ENCODE data around the gene RNASEH2B. TPM values are rescaled to one million over a fixed set of nuclear protein-coding genes. Genes with fewer than 3 reads are reported as not detected.
A peak's percentile ranks its signal among the peaks of the same experiment; 100 is the strongest.

The RNASEH2B gene
- total RNA-seq, 1 donor, result 139 TPM

GRCh38 chr13:50892210-50892944 lies 17.2 kb upstream of the RNASEH2B start:
- Histone ChIP-seq H3K4me1 (ENCODE audit: insufficient read depth, low read length) (peaks cover 46% of the 10 kb centered on the region), H3K27me3 (ENCODE audit: insufficient read depth, low read length) (no peaks in the 10 kb centered on the region), H3K4me3 (ENCODE audit: low read length) (peak overlapping the region; percentile 5), H3K9me3 (ENCODE audit: low read depth, low read length) (no peaks in the 10 kb centered on the region)

- Histone ChIP-seq H3K4me3 (ENCODE audit: low read length) (no peak overlapping the region), H3K9me3 (ENCODE audit: low read depth, low read length) (no peaks in the 10 kb centered on the region), H3K27me3 (ENCODE audit: insufficient read depth, low read length) (no peaks in the 10 kb centered on the region), H3K4me1 (ENCODE audit: insufficient read depth, low read length) (peaks cover 47% of the 10 kb centered on the region)
These were observed 16.3 kb upstream of the RNASEH2B start for GRCh38 chr13:50893211-50893852.

- H3K4me1 ChIP-seq (ENCODE audit: insufficient read depth, low read length), result peaks cover 47% of the 10 kb centered on the region
- H3K4me3 ChIP-seq (ENCODE audit: low read length), result no peak overlapping the region
- H3K9me3 ChIP-seq (ENCODE audit: low read depth, low read length), result no peaks in the 10 kb centered on the region
- H3K27me3 ChIP-seq (ENCODE audit: insufficient read depth, low read length), result no peaks in the 10 kb centered on the region
These were observed 15.6 kb upstream of the RNASEH2B start for GRCh38 chr13:50894012-50894411.

GRCh38 chr13:50894504-50894903 lies 15.1 kb upstream of the RNASEH2B start:
- Histone ChIP-seq H3K4me3 (ENCODE audit: low read length) (no peak overlapping the region), H3K27me3 (ENCODE audit: insufficient read depth, low read length) (no peaks in the 10 kb centered on the region), H3K9me3 (ENCODE audit: low read depth, low read length) (no peaks in the 10 kb centered on the region), H3K4me1 (ENCODE audit: insufficient read depth, low read length) (peaks cover 47% of the 10 kb centered on the region)

- H3K9me3 ChIP-seq (ENCODE audit: low read depth, low read length), result no peaks in the 10 kb centered on the region
- H3K4me1 ChIP-seq (ENCODE audit: insufficient read depth, low read length), result peaks cover 15% of the 10 kb centered on the region
- H3K4me3 ChIP-seq (ENCODE audit: low read length), result no peak overlapping the region
- no peaks in the 10 kb centered on the region for H3K27me3 ChIP-seq (ENCODE audit: insufficient read depth, low read length)
These were observed 11.3 kb upstream of the RNASEH2B start for GRCh38 chr13:50898338-50898737.

GRCh38 chr13:50901701-50902100 lies 7.9 kb upstream of the RNASEH2B start:
- H3K4me1 ChIP-seq (ENCODE audit: insufficient read depth, low read length), result peaks cover 3% of the 10 kb centered on the region
- no peaks in the 10 kb centered on the region for H3K27me3 ChIP-seq (ENCODE audit: insufficient read depth, low read length)
- H3K4me3 ChIP-seq (ENCODE audit: low read length), result no peak overlapping the region
- no peaks in the 10 kb centered on the region for H3K9me3 ChIP-seq (ENCODE audit: low read depth, low read length)

GRCh38 chr13:50905256-50905655 lies 4.3 kb upstream of the RNASEH2B start:
- no peaks in the 10 kb centered on the region for H3K9me3 ChIP-seq (ENCODE audit: low read depth, low read length)
- no peak overlapping the region for H3K4me3 ChIP-seq (ENCODE audit: low read length)
- H3K27me3 ChIP-seq (ENCODE audit: insufficient read depth, low read length), result no peaks in the 10 kb centered on the region
- H3K4me1 ChIP-seq (ENCODE audit: insufficient read depth, low read length), result peaks cover 12% of the 10 kb centered on the region

- H3K4me1 ChIP-seq (ENCODE audit: insufficient read depth, low read length), result peaks cover 33% of the 10 kb centered on the region
- no peak overlapping the region for H3K4me3 ChIP-seq (ENCODE audit: low read length)
- H3K9me3 ChIP-seq (ENCODE audit: low read depth, low read length), result no peaks in the 10 kb centered on the region
- H3K27me3 ChIP-seq (ENCODE audit: insufficient read depth, low read length), result no peaks in the 10 kb centered on the region
These were observed 1.8 kb upstream of the RNASEH2B start for GRCh38 chr13:50907781-50908180.

GRCh38 chr13:50908371-50908770 lies 1.2 kb upstream of the RNASEH2B start:
- H3K9me3 ChIP-seq (ENCODE audit: low read depth, low read length), result no peaks in the 10 kb centered on the region
- peaks cover 33% of the 10 kb centered on the region for H3K4me1 ChIP-seq (ENCODE audit: insufficient read depth, low read length)
- no peak overlapping the region for H3K4me3 ChIP-seq (ENCODE audit: low read length)
- no peaks in the 10 kb centered on the region for H3K27me3 ChIP-seq (ENCODE audit: insufficient read depth, low read length)

- Histone ChIP-seq H3K4me3 (ENCODE audit: low read length) (peak overlapping the region; percentile 88), H3K9me3 (ENCODE audit: low read depth, low read length) (no peaks in the 10 kb centered on the region), H3K4me1 (ENCODE audit: insufficient read depth, low read length) (peaks cover 47% of the 10 kb centered on the region), H3K27me3 (ENCODE audit: insufficient read depth, low read length) (no peaks in the 10 kb centered on the region)
These were observed 854 bp downstream of the RNASEH2B start for GRCh38 chr13:50910485-50910805.

- H3K9me3 ChIP-seq (ENCODE audit: low read depth, low read length), result no peaks in the 10 kb centered on the region
- H3K27me3 ChIP-seq (ENCODE audit: insufficient read depth, low read length), result no peaks in the 10 kb centered on the region
- peaks cover 52% of the 10 kb centered on the region for H3K4me1 ChIP-seq (ENCODE audit: insufficient read depth, low read length)
- H3K4me3 ChIP-seq (ENCODE audit: low read length), result peak overlapping the region; percentile 88
These were observed 1.6 kb downstream of the RNASEH2B start for GRCh38 chr13:50911081-50911631.

- H3K9me3 ChIP-seq (ENCODE audit: low read depth, low read length), result no peaks in the 10 kb centered on the region
- H3K4me1 ChIP-seq (ENCODE audit: insufficient read depth, low read length), result peaks cover 62% of the 10 kb centered on the region
- no peak overlapping the region for H3K4me3 ChIP-seq (ENCODE audit: low read length)
These were observed 2.6 kb downstream of the RNASEH2B start for GRCh38 chr13:50911937-50912795.

GRCh38 chr13:50912851-50913250 lies 3.3 kb downstream of the RNASEH2B start:
- Histone ChIP-seq H3K4me3 (ENCODE audit: low read length) (no peak overlapping the region), H3K27me3 (ENCODE audit: insufficient read depth, low read length) (no peaks in the 10 kb centered on the region), H3K4me1 (ENCODE audit: insufficient read depth, low read length) (peaks cover 69% of the 10 kb centered on the region), H3K9me3 (ENCODE audit: low read depth, low read length) (no peaks in the 10 kb centered on the region)

More at GRCh38 chr13:50911937-50912795, 2.6 kb downstream of the RNASEH2B start:
- no peaks in the 10 kb centered on the region for H3K27me3 ChIP-seq (ENCODE audit: insufficient read depth, low read length)

- Histone ChIP-seq H3K27me3 (ENCODE audit: insufficient read depth, low read length) (no peaks in the 10 kb centered on the region), H3K4me1 (ENCODE audit: insufficient read depth, low read length) (peaks cover 73% of the 10 kb centered on the region), H3K9me3 (ENCODE audit: low read depth, low read length) (no peaks in the 10 kb centered on the region), H3K4me3 (ENCODE audit: low read length) (no peak overlapping the region)
These were observed 4.6 kb downstream of the RNASEH2B start for GRCh38 chr13:50914176-50914700.

- Histone ChIP-seq H3K4me1 (ENCODE audit: insufficient read depth, low read length) (peaks cover 76% of the 10 kb centered on the region), H3K9me3 (ENCODE audit: low read depth, low read length) (no peaks in the 10 kb centered on the region), H3K4me3 (ENCODE audit: low read length) (no peak overlapping the region), H3K27me3 (ENCODE audit: insufficient read depth, low read length) (no peaks in the 10 kb centered on the region)
These were observed 5.3 kb downstream of the RNASEH2B start for GRCh38 chr13:50914848-50915247.
